Ishikawa (cell line): ENCODE measurements around the gene FOXN4.

ENCODE experiments used
- CEBPB ChIP-seq: IDR thresholded peaks from 2 replicates; pipeline ENCODE4 v1.6.1; 2012
- CREB1 ChIP-seq: IDR thresholded peaks from 2 replicates; pipeline ENCODE4 v1.6.1; 2012; ENCODE audit warnings: low read depth
- EGR1 ChIP-seq: IDR thresholded peaks from 2 replicates; pipeline ENCODE4 v1.6.1; 2012
- EP300 ChIP-seq: IDR thresholded peaks from 2 replicates; pipeline ENCODE4 v1.6.1; 2012; ENCODE audit warnings: borderline replicate concordance
- FOXM1 ChIP-seq: IDR thresholded peaks from 2 replicates; pipeline ENCODE4 v1.6.1; 2012; ENCODE audit warnings: low read depth, borderline replicate concordance
- MAX ChIP-seq: IDR thresholded peaks from 2 replicates; pipeline ENCODE4 v1.6.1; 2012
- NFIC ChIP-seq: IDR thresholded peaks from 2 replicates; pipeline ENCODE4 v1.6.1; 2012
- RAD21 ChIP-seq: IDR thresholded peaks from 2 replicates; pipeline ENCODE4 v1.6.1; 2012; ENCODE audit warnings: low read depth
- REST ChIP-seq: IDR thresholded peaks from 2 replicates; pipeline ENCODE4 v1.6.1; 2012; ENCODE audit warnings: low read depth, mild to moderate bottlenecking
- TAF1 ChIP-seq: IDR thresholded peaks from 2 replicates; pipeline ENCODE4 v1.6.1; 2012; ENCODE audit warnings: low read depth, mild to moderate bottlenecking
- TCF12 ChIP-seq: IDR thresholded peaks from 2 replicates; pipeline ENCODE4 v1.6.1; 2012; ENCODE audit warnings: low read depth
- TEAD4 ChIP-seq: IDR thresholded peaks from 2 replicates; pipeline ENCODE4 v1.6.1; 2012
- USF1 ChIP-seq: IDR thresholded peaks from 2 replicates; pipeline ENCODE4 v1.6.1; 2012
- YY1 ChIP-seq: IDR thresholded peaks from 2 replicates; pipeline ENCODE4 v1.6.1; 2012; ENCODE audit warnings: low read depth
- ZBTB7A ChIP-seq: IDR thresholded peaks from 2 replicates; pipeline ENCODE4 v1.6.1; 2012; ENCODE audit warnings: low read depth

FOXN4 gene

GRCh38 chr12:109253913-109254544 is 55.1 kb downstream of the FOXN4 start:
- TF ChIP-seq TCF12 (no peak), TAF1 (no peak), CREB1 (no peak), USF1 (no peak), EGR1 (no peak), ZBTB7A (no peak), FOXM1 (no peak), MAX (no peak)

GRCh38 chr12:109252799-109253198 is 56.3 kb downstream of the FOXN4 start:
- TF ChIP-seq CEBPB (no peak), MAX (no peak), YY1 (no peak), USF1 (no peak), EGR1 (no peak), ZBTB7A (no peak), CREB1 (no peak), RAD21 (no peak), TCF12 (no peak), TAF1 (no peak), REST (no peak), TEAD4 (no peak), EP300 (no peak), NFIC (no peak), FOXM1 (no peak)

GRCh38 chr12:109250523-109250922 is 58.6 kb downstream of the FOXN4 start:
- TF ChIP-seq NFIC (peak; percentile 35; the same call in 1 of the 2 replicates), CEBPB (no peak)

GRCh38 chr12:109247831-109248654 is 61.0 kb downstream of the FOXN4 start:
- no peak for TF ChIP-seq TCF12
- TF ChIP-seq RAD21, result no peak
- TF ChIP-seq FOXM1, result no peak
- no peak for TF ChIP-seq USF1
- no peak for TF ChIP-seq EP300

- TF ChIP-seq USF1 (no peak), CEBPB (no peak), MAX (no peak), TAF1 (no peak), FOXM1 (no peak), YY1 (no peak), EGR1 (no peak), TEAD4 (no peak), EP300 (no peak), RAD21 (no peak), ZBTB7A (no peak), REST (no peak), TCF12 (no peak)
These were observed 62.9 kb downstream of the FOXN4 start for GRCh38 chr12:109246221-109246620.
